CMK (cell line): Measurements from ENCODE around the gene KYAT1.

Experiments
- DNase-seq: peaks from one replicate; pipeline ENCODE4 v3.0.0-alpha.2; 2010; ENCODE audit warnings: low read depth

Gene KYAT1

GRCh38 chr9:128838338-128838737 lies 43.4 kb downstream of the KYAT1 start:
- no peak for DNase-seq

GRCh38 chr9:128836509-128837145 lies 45.1 kb downstream of the KYAT1 start:
- DNase-seq, result no peak

GRCh38 chr9:128835246-128836210 lies 46.2 kb downstream of the KYAT1 start:
- DNase-seq, result no peak

GRCh38 chr9:128833696-128834095 lies 48.1 kb downstream of the KYAT1 start:
- no peak for DNase-seq

GRCh38 chr9:128829477-128830251 lies 52.1 kb downstream of the KYAT1 start, which contains the start of gene SPOUT1:
TSS of gene SPOUT1 (minus strand) at chr9:128829794. CDS start at chr9:128829780, 14 bp downstream.
- peak; percentile 82 for DNase-seq

- no peak for DNase-seq
Observed at GRCh38 chr9:128828719-128829452, 52.9 kb downstream of the KYAT1 start.

- DNase-seq, result no peak
Observed at GRCh38 chr9:128828267-128828666, 53.5 kb downstream of the KYAT1 start.

GRCh38 chr9:128825923-128826700 lies 55.6 kb downstream of the KYAT1 start:
- DNase-seq, result no peak

GRCh38 chr9:128824911-128825310 lies 56.8 kb downstream of the KYAT1 start:
- DNase-seq, result no peak

- no peak for DNase-seq
Observed at GRCh38 chr9:128823903-128824406, 57.8 kb downstream of the KYAT1 start.

- DNase-seq, result no peak
Observed at GRCh38 chr9:128823362-128823902, 58.3 kb downstream of the KYAT1 start.

- no peak for DNase-seq
Observed at GRCh38 chr9:128822407-128823042, 59.2 kb downstream of the KYAT1 start.

- DNase-seq, result no peak
Observed at GRCh38 chr9:128821584-128822406, 60.0 kb downstream of the KYAT1 start.

- DNase-seq, result no peak
Observed at GRCh38 chr9:128820665-128821583, 60.8 kb downstream of the KYAT1 start.

- no peak for DNase-seq
Observed at GRCh38 chr9:128819716-128820664, 61.8 kb downstream of the KYAT1 start.

GRCh38 chr9:128818839-128819715 lies 62.7 kb downstream of the KYAT1 start:
- DNase-seq, result no peak
